COLO668 (cell line): ENCODE results near the gene FILIP1L.
"Not testable (repeated sequence)": the region's sequence is repeated elsewhere in the genome, so short reads cannot be mapped to it uniquely, and the experiment has no call there.

Source experiments
- DNase-seq: peaks from one replicate; lab custom pipeline; 2025; ENCODE audit not compliant: unreplicated experiment; lab: John Stamatoyannopoulos, UW

The FILIP1L gene

GRCh38 chr3:99851955-99852354 lies 262.3 kb downstream of the FILIP1L start:
- no peak for DNase-seq

- DNase-seq, result no peak
These were observed 263.7 kb downstream of the FILIP1L start for GRCh38 chr3:99850608-99851007.

GRCh38 chr3:99848433-99848832 lies 265.9 kb downstream of the FILIP1L start:
- DNase-seq, result no peak

- DNase-seq, result peak; percentile 10
These were observed 267.7 kb downstream of the FILIP1L start for GRCh38 chr3:99846477-99847160.

GRCh38 chr3:99845999-99846398 lies 268.3 kb downstream of the FILIP1L start:
- DNase-seq, result no peak

- no peak for DNase-seq
These were observed 269.0 kb downstream of the FILIP1L start for GRCh38 chr3:99845331-99845730.

GRCh38 chr3:99843590-99844258 lies 270.6 kb downstream of the FILIP1L start:
- DNase-seq, result no peak

GRCh38 chr3:99842826-99843589 lies 271.3 kb downstream of the FILIP1L start:
- DNase-seq, result no peak

- not testable (repeated sequence) for DNase-seq
These were observed 272.4 kb downstream of the FILIP1L start for GRCh38 chr3:99841949-99842348.

GRCh38 chr3:99839613-99840012 lies 274.7 kb downstream of the FILIP1L start:
- DNase-seq, result no peak

- no peak for DNase-seq
These were observed 275.5 kb downstream of the FILIP1L start for GRCh38 chr3:99838755-99839154.

GRCh38 chr3:99837715-99838114 lies 276.6 kb downstream of the FILIP1L start:
- no peak for DNase-seq

GRCh38 chr3:99836681-99837080 lies 277.6 kb downstream of the FILIP1L start:
- DNase-seq, result no peak

GRCh38 chr3:99834211-99834957 lies 279.9 kb downstream of the FILIP1L start:
- no peak for DNase-seq

GRCh38 chr3:99833617-99834205 lies 280.6 kb downstream of the FILIP1L start:
- DNase-seq, result no peak

- DNase-seq, result no peak
These were observed 284.5 kb downstream of the FILIP1L start for GRCh38 chr3:99829844-99830243.

GRCh38 chr3:99825004-99825640 lies 289.2 kb downstream of the FILIP1L start:
- no peak for DNase-seq

GRCh38 chr3:99823723-99824711 lies 290.3 kb downstream of the FILIP1L start:
- DNase-seq, result no peak

GRCh38 chr3:99818818-99819217 lies 295.5 kb downstream of the FILIP1L start:
- no peak for DNase-seq
